22Rv1 (cell line): ENCODE results near the gene USP32.

Experiments used
- H3K27ac ChIP-seq: fragments of 450-650 bp; 2 replicates; pipeline ENCODE4 v1.5.1; 2017
- ZFX ChIP-seq: fragments of 450-650 bp; IDR thresholded peaks from 2 replicates; pipeline ENCODE4 v1.6.1; 2017; ENCODE audit warnings: antibody characterized with exemption, borderline replicate concordance
- TF ChIP-seq, protein P1 (sequence below): fragments of 450-650 bp; IDR thresholded peaks from 2 replicates; pipeline ENCODE4 v1.5.1; 2017; ENCODE audit warnings: mild to moderate bottlenecking

The USP32 gene

DNA sequence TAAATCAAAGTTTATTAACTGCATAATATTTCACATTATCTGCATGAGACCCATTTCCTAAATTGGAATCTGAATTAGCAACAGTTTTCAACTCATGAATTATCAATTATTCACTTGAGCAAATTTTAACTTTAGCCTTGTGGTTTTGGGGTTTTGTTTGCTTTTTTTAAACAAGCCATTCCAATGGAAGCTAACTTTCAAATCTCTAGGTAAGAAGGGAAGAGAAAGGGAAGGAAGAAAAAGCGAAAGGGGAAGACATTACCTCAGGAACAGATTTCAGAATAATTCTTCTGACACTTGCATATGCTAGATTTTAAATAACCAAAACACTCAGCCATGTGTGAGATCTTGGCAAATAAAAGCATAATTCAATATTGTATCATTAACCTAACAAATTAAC, 139.5 kb downstream of the USP32 start:
- TF ChIP-seq ZFX: no peak
- TF ChIP-seq, protein P1, sequence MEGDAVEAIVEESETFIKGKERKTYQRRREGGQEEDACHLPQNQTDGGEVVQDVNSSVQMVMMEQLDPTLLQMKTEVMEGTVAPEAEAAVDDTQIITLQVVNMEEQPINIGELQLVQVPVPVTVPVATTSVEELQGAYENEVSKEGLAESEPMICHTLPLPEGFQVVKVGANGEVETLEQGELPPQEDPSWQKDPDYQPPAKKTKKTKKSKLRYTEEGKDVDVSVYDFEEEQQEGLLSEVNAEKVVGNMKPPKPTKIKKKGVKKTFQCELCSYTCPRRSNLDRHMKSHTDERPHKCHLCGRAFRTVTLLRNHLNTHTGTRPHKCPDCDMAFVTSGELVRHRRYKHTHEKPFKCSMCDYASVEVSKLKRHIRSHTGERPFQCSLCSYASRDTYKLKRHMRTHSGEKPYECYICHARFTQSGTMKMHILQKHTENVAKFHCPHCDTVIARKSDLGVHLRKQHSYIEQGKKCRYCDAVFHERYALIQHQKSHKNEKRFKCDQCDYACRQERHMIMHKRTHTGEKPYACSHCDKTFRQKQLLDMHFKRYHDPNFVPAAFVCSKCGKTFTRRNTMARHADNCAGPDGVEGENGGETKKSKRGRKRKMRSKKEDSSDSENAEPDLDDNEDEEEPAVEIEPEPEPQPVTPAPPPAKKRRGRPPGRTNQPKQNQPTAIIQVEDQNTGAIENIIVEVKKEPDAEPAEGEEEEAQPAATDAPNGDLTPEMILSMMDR: no peak
- H3K27ac ChIP-seq: no peak overlapping the region

DNA sequence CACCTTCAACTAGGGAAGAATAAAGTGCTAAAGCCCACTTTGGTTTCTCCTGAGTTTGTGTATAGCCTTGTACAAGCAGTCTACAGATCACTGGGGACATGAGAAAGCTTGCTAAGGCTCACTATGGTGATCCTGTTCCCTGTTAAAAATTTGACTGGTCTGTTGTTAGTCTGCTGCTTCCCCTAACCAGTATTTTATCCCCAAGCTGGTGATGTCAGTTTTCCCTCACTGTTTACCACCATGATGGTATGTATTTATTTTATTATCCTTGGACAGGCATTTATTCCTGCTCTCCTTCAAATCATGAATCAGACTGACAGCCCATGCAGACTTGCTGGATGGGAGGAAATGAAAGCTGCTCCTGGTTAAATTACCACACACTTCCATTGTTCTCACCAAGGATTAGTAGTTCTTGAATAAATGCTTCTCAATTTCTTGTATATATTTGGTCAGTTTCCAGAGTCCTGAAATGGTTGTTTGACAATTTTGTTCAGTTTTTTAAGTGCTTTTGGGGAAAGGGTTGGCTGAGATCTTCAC, 142.6 kb downstream of the USP32 start:
- no peak overlapping the region for H3K27ac ChIP-seq
- TF ChIP-seq ZFX: no peak
- TF ChIP-seq, protein P1: no peak

- no peak overlapping the region for H3K27ac ChIP-seq
- TF ChIP-seq ZFX: no peak
- TF ChIP-seq, protein P1: no peak
These were observed 143.2 kb downstream of the USP32 start for GRCh38 chr17:60248618-60249289.

DNA sequence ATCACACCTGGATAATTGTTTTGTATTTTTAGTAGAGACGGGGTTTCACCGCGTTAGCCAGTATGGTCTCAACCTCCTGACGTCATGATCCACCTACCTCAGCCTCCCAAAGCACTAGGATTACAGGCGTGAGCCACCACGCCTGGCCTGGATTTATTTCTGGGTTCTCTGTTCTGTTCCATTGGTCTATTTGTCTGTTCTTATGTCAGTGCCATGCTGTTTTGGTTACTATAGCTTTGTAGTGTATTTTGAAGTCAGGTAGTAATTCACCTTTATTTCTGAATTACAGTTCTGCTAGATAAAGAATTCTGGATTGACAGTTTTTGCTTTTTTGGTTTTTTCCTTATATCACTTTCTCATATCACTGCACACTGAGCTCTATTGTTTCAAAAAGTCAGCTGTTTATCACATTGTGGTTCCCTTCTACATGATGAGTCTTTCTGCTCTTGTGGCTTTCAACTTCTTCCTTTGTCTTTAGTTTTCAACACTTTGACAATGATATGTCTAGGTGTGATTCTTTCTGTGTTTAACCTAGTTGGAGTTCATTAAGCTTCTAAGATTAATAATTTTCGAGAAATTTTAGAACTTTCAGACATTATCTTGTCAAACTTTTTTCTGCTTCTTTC, 144.0 kb downstream of the USP32 start:
- TF ChIP-seq, protein P1: no peak
- no peak for TF ChIP-seq ZFX
- H3K27ac ChIP-seq: no peak overlapping the region

GRCh38 chr17:60244656-60245055, 147.3 kb downstream of the USP32 start:
- TF ChIP-seq, protein P1: no peak
- TF ChIP-seq ZFX: no peak
- H3K27ac ChIP-seq: no peak overlapping the region

GRCh38 chr17:60240290-60240689, 151.6 kb downstream of the USP32 start:
- no peak overlapping the region for H3K27ac ChIP-seq
- TF ChIP-seq, protein P1: no peak
- no peak for TF ChIP-seq ZFX

- no peak overlapping the region for H3K27ac ChIP-seq
- TF ChIP-seq, protein P1: no peak
- TF ChIP-seq ZFX: no peak
These were observed 160.2 kb downstream of the USP32 start for GRCh38 chr17:60231691-60232090.
